ENCODE measurements around the gene AFM.
"Not testable (repeated sequence)": the region's sequence is repeated elsewhere in the genome, so short reads cannot be mapped to it uniquely, and the experiment has no call there.

AFM gene

DNA sequence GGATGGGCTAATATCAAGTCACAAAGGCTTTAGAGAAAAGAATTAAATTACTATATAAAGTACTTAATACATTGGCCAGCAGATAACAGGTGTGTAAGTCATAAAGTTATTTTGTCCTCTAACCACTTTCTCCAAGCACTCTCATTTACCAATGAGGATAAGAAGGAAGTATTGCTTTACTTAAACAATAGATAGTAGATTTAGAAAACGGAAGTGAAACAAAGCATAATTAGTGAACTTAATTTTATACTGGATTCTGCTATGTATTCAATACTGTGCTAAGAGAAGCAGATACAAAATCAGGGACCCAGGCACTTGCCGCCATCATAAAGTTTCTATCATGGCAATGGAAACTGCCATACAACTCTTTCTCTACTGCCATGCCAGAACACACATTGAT, 24.0 kb downstream of the AFM start:
- no peak for DNase-seq (ENCODE audit: low spot score)

DNA sequence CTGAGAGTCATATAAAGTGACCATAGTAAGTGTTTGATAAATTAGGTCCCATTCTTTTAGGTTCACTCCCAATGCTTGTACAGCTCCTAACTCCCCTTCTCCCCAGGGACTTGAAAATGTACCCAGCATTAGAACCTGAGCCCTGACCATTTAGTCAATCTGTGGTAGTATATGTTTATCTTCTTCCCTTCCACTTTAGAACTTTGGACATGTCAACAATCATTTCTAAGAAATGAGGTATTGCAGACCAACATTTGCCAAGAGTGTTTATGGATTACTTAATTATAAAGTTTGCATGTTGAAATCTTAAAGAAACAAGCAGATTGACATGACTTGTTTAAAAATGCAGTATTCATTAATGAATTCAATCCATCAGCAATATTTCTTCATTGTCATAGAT, 26.0 kb downstream of the AFM start:
- DNase-seq (ENCODE audit: low spot score), result no peak

DNA sequence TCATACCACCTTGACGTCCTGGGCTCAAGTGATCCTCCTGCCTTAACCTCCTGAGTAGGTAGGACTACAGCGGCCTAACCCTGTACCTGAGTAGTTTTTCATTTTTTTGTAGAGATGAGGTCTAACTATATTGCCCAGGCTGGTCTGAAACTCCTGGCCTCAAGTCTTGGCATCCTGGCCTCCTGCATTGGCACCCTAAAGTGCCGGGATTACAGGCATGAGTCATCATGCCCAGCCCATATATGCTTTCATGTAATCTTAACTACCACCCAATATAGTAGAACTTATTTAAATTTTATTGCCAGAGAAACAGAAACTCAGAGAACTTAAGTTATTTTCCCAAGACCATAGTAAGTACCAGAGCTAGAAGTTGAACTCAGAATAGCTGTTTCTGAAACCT, 27.1 kb downstream of the AFM start:
- DNase-seq (ENCODE audit: low spot score), result no peak

DNA sequence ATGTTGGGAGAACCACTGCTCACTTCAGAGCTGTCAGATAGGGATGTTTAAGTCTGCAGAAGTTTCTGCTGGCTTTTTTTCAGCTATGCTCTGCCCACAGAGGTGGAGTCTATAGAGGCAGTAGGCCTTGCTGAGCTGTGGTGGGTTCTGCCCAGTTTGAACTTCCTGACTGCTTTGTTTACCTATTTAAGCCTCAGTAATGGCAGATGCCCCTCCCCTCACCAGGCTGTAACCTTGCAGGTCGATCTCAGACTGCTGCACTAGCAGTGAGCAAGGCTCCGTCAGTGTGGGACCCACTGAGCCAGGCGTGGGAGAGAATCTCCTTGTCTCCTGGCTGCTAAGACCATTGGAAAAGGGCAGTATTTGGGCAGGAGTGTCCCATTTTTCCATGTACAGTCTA, 36.8 kb downstream of the AFM start:
- no peak for DNase-seq (ENCODE audit: low spot score)

DNA sequence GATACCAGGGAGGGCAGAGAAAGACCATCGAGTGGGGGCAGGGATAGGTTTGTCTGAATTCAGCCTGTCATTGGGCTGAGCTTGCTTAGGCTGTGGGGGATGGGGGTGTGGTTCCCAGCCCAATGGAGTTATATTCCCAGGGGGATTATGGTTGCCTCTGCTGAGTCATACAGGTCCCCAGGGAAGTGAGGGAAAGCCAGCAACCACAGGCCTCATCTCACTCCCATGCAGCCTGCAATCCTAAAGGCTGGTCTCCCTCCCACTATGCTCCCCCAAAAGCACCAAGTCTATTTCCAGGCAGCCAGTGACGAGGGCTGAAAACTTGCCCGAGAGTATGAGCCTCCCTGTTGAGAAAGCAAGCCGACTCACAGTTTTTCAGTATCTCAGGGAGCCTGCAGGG, 39.3 kb downstream of the AFM start:
- no peak for DNase-seq (ENCODE audit: low spot score)

DNA sequence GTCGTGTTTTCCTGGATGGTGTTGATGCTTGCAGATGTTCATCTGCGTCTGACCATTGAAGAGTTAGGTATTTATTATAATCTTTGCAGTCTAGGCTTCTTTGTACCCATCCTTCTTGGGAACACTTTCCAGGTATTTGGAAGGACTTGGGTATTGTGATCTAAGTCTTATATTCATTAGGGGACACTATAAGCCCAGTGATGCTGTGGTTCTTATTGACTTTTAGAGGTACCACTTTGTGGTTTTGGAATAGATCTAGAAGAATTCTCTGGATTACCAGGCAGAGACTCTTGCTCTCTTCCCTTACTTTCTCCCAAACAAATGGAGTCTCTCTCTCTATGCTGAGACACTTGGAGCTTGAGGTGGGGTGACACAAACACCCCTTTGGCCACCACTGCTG, 41.6 kb downstream of the AFM start:
- no peak for DNase-seq (ENCODE audit: low spot score)

DNA sequence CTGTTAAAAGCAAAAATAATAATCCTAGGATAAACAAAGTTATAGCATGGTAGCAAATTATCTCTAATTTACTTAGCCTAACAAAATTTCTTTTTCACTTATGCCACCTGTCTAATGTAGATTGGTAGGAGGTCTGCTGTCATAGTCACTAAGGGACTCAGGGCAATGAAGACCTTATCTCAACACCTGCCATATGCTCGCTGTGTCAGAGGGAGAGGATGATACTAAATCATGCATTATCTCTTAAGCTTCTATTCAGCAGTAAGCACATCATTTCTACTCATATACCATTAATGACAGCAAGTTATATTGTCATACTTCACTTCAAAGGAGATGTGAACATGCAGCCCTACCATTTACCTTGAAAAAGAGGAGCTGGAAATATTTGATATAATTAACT, 44.1 kb downstream of the AFM start:
- no peak for DNase-seq (ENCODE audit: low spot score)

DNA sequence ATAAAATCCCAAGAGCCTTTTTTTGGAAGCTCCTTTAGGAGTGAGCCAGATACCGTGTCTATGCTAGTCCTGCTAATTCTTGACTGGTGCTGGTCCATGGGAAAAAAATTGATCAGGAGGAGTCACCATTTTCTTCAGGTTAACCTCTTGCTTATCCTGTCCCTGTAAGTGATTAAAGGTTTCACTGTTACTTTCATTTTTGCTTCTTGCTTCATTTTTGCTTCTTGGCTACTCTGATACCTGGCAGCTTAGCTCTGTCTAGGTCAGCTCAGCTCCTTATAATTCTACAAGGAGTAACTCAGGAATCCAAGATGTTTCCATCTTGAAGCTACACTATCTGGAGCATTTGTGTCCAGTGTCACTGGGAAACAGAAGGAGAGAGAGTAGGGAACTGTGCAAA, 45.7 kb downstream of the AFM start:
- DNase-seq (ENCODE audit: low spot score), result no peak

DNA sequence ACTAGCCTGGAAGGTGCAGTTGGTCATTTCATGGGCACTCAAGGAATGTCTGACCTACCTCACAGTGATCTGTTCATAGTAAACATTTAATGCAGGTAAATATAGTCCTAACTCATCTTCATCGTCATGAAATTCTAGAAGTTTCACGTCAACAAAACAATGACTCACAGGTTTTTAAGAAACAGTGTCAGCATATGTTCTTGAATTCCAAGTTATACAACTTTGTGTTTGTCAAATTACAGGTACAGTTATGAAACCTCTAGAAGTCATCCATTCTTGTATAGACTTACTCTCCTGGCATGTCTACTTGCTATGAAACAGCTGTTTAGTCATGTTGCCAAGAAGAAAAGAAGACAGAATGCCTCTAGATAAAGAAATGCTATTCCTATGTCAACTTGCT, 46.6 kb downstream of the AFM start:
- DNase-seq (ENCODE audit: low spot score), result no peak

DNA sequence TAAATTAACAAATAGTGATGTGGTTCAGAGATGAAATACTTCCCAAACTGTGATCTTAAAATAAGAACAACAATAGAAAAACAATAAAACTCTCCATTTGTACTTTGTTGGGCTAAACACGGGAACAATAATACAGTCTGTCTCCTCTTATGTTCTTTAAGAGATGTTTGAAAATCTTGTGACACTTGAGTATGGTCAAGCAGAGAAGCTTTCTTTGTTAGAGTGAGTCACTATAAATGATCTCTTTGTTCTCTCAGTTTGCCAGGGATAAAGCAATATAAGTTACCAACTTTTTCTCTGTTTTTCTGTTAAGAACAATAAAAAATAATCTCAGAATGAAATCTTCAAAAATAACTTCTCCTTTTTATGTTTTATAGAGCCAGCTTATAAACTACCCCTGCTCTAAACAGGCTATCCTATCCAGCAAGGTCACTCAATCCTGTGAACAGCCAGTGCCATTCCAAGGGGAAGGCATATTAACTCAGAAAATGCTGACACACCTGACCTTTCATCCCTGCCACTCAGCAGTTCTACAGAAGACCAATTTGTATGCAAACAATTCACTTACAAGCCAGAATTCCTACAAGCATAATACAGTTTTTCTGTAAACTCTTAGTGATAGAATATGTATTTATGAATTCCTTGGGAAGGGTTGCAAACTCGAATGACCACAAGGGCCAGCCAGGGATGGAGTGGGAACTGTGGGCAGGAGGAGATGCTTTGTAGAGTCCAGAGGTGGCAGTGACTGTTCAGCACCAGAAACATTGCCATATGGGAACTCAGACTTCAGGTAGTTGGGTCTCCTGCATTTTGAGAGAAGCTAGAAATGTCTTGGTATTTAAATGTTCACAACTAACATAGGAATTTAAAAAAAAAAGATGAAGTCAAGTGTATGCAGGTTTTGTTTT, 52.2 kb downstream of the AFM start:
- DNase-seq (ENCODE audit: low spot score), result no peak

DNA sequence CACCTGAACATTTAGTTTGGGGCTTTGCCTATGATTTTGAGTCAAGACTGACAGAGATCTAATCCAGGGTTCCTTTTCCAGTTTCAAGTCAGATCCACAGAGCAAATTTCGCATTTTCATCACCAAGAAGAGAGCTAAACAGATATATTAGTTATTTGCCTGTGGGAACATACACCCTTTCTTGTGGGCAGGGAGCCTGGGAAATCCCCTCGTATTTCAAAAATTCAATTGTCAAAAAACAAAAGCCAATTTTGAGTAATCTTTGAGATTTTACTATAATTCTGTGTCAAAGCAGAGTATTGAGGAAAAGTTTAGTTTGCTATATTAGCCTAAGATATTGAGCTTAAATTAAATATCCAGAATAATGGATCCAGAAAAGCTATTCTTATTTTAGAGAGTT, 56.6 kb downstream of the AFM start:
- DNase-seq (ENCODE audit: low spot score), result no peak

DNA sequence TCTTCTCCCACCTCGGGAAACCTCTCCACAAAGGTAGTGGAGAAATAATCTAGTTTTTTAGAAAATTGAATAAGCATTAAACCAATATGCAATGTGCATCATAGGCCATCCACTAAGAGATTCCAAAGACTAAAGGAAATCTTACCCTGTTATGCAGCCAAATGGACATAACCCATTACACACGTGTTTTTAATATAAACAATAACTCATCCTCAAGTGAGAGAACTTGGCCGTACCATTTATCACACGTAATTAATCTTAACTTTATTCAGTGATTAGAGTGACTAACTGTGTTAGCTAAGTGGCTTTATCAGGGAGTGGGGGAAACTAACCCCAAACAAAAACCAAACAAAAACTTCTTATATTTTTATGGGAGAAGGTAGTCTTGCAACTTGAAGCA, 57.8 kb downstream of the AFM start:
- no peak for DNase-seq (ENCODE audit: low spot score)

DNA sequence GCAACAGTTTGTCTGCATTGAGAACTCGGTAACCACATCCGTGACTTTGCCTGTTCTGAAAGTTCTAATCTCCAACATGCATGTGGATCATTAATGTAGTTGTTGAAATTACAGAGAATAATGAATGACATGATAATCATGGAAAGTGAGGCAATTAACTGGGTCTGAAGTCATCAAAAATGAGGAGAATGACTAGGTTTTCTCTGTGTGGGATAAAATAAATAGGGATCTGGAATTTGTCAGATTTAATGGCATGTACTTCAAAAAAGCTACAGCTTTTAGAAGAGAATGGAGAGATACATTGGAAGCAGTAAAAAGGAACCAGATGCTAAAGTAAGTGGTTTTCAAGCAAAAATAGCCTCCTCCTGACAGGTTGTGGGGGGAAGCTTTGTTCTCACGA, 59.3 kb downstream of the AFM start:
- DNase-seq (ENCODE audit: low spot score), result no peak

DNA sequence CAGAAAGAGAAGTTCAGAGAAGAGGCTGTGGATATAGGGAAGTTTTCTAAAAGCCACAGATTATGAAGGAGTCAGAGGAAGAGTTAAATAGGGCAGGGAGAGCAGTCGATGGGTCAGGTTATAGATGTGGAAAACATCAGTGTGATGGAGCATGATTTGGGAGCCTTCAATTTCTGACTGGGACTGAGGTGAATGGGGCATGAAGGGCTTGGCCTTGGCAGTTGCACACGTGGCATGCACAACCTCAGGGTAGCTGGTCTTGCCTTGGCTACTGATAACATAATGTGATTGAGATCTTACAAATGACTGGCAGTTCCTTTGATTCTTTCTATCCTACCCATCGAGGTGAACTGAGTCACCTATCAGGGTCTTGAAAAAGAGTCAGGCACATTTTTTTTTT, 59.7 kb downstream of the AFM start:
- no peak for DNase-seq (ENCODE audit: low spot score)

DNA sequence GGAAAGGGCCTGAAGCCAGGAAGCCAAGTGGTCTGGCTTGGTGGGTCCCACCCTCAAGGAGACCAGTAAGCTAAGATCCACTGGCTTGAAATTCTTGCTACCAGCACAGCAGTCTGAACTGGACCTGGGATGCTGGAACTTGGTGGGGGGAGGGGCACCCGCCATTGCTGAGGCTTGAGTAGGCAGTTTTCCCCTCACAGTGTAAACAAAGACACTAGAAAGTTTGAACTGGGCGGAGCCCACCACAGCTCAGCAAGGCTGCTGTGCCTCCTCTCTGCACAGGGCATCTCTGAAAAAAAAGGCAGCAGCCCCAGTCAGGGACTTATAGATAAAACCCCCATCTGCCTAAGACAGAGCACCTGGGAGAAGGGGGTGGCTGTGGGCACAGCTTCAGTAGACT, 63.1 kb downstream of the AFM start:
- DNase-seq (ENCODE audit: low spot score), result no peak

DNA sequence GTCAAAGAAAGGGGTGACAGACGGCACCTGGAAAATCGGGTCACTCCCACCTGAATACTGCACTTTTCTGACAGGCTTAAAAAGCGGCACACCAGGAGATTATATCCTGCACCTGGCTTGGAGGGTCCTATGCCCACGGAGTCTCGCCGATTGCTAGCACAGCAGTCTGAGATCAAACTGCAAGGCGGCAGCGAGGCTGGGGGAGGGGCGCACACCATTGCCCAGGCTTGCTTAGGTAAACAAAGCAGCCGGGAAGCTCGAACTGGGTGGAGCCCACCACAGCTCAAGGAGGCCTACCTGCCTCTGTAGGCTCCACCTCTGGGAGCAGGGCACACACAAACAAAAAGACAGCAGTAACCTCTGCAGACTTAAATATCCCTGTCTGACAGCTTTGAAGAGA, 69.3 kb downstream of the AFM start:
- not testable (repeated sequence) for DNase-seq (ENCODE audit: low spot score)
